WTC11 (cell line): Measurements from ENCODE around the gene RCN2. TPM values are rescaled to one million over a fixed set of nuclear protein-coding genes. Genes with fewer than 3 reads are reported as not detected.
A peak's percentile ranks its signal among the peaks of the same experiment; 100 is the strongest.

Experiments
- ATAC-seq: fragments of 200-7000 bp; cut with Tn5 transposase; 2 replicates; pipeline ENCODE4 v1.10.0; 2021; ENCODE audit warnings: mild to moderate bottlenecking, moderate library complexity
- CTCF ChIA-PET: fragments of 300-600 bp; sonication (Branson Sonifier 250); formaldehyde crosslinking; loops from one replicate; lab custom pipeline; 2021; ENCODE audit warnings: antibody characterized with exemption; lab: Charles Lee
- POLR2A ChIA-PET: fragments of 350-600 bp; sonication (Branson Sonifier 250); formaldehyde crosslinking; loops from one replicate; lab custom pipeline; 2021; ENCODE audit warnings: antibody characterized with exemption; lab: Charles Lee
- DNase-seq: peaks from one replicate; pipeline ENCODE4 v3.0.0; 2021; ENCODE audit warnings: low spot score
- H3K27ac Mint-ChIP-seq: 2 replicates; pipeline ENCODE4 v1.8.0; 2021; ENCODE audit warnings: mixed read lengths
- H3K27me3 Mint-ChIP-seq: 2 replicates; pipeline ENCODE4 v1.8.0; 2021; ENCODE audit warnings: low read depth, mild to moderate bottlenecking, moderate library complexity, mixed read lengths
- H3K36me3 Mint-ChIP-seq: 2 replicates; pipeline ENCODE4 v1.8.0; 2021; ENCODE audit warnings: mixed read lengths
- H3K4me1 Mint-ChIP-seq: 2 replicates; pipeline ENCODE4 v1.8.0; 2022; ENCODE audit warnings: mixed read lengths
- H3K4me3 Mint-ChIP-seq: 2 replicates; pipeline ENCODE4 v1.8.0; 2021; ENCODE audit warnings: mild to moderate bottlenecking, moderate library complexity, mixed read lengths
- H3K9me3 Mint-ChIP-seq: 2 replicates; pipeline ENCODE4 v1.8.0; 2021; ENCODE audit warnings: mixed read lengths
- ESRRA ChIP-seq: sonication (generic); formaldehyde crosslinking; IDR thresholded peaks from 2 replicates; pipeline ENCODE4 v1.8.1; 2022; ENCODE audit warnings: mild to moderate bottlenecking, missing genetic modification reagents, borderline replicate concordance
- GABPB1 ChIP-seq: sonication (generic); formaldehyde crosslinking; IDR thresholded peaks from 2 replicates; pipeline ENCODE4 v1.8.1; 2023; ENCODE audit warnings: mild to moderate bottlenecking, missing genetic modification reagents
- JAZF1 ChIP-seq: fragments of 250-450 bp; sonication (Bioruptor Pico); IDR thresholded peaks from 2 replicates; pipeline ENCODE4 v1.9.0; 2021; ENCODE audit warnings: moderate library complexity, mild to moderate bottlenecking, inconsistent platforms
- KAT7 ChIP-seq: sonication (generic); formaldehyde crosslinking; IDR thresholded peaks from 2 replicates; pipeline ENCODE4 v1.8.1; 2023; ENCODE audit warnings: missing genetic modification reagents, mild to moderate bottlenecking, borderline replicate concordance
- NFATC4 ChIP-seq: fragments of 250-450 bp; sonication (Bioruptor Pico); IDR thresholded peaks from 2 replicates; pipeline ENCODE4 v1.9.0; 2021; ENCODE audit warnings: mild to moderate bottlenecking
- NR3C1 ChIP-seq: sonication (generic); formaldehyde crosslinking; conservative IDR thresholded peaks from 2 replicates; pipeline ENCODE4 v1.8.1; 2023; ENCODE audit warnings: low read depth, mild to moderate bottlenecking, missing genetic modification reagents
- RELA ChIP-seq: sonication (generic); formaldehyde crosslinking; IDR thresholded peaks from 2 replicates; pipeline ENCODE4 v1.8.1; 2022; ENCODE audit warnings: missing genetic modification reagents, mild to moderate bottlenecking, borderline replicate concordance
- SOX15 ChIP-seq: fragments of 250-450 bp; sonication (Bioruptor Pico); IDR thresholded peaks from 2 replicates; pipeline ENCODE4 v1.9.0; 2021; ENCODE audit warnings: mild to moderate bottlenecking
- TCF7 ChIP-seq: sonication (generic); formaldehyde crosslinking; IDR thresholded peaks from 2 replicates; pipeline ENCODE4 v1.8.0; 2022; ENCODE audit warnings: mild to moderate bottlenecking, low read depth, missing genetic modification reagents, moderate library complexity
- ZNF121 ChIP-seq: sonication (generic); formaldehyde crosslinking; IDR thresholded peaks from 2 replicates; pipeline ENCODE4 v1.8.0; 2023; ENCODE audit warnings: missing genetic modification reagents
- ZNF219 ChIP-seq: sonication (generic); formaldehyde crosslinking; IDR thresholded peaks from 2 replicates; pipeline ENCODE4 v1.8.0; 2023; ENCODE audit warnings: missing genetic modification reagents, mild to moderate bottlenecking, borderline replicate concordance
- total RNA-seq: library from RNA; stranded (reverse); gene quantifications from 3 replicates; pipeline ENCODE4 v1.2.3, GENCODE V29; 2021
- TF ChIP-seq, protein P1 (sequence below): sonication (generic); formaldehyde crosslinking; IDR thresholded peaks from 2 replicates; pipeline ENCODE4 v1.8.1; 2023; ENCODE audit warnings: mild to moderate bottlenecking, missing genetic modification reagents, borderline replicate concordance
- TF ChIP-seq, protein P2 (sequence below): sonication (generic); formaldehyde crosslinking; IDR thresholded peaks from 2 replicates; pipeline ENCODE4 v1.8.0; 2022; ENCODE audit warnings: mild to moderate bottlenecking, missing genetic modification reagents
- TF ChIP-seq, protein P3 (sequence below): sonication (generic); formaldehyde crosslinking; IDR thresholded peaks from 2 replicates; pipeline ENCODE4 v1.8.1; 2022; ENCODE audit warnings: mild to moderate bottlenecking, missing genetic modification reagents, moderate library complexity, borderline replicate concordance
- TF ChIP-seq, protein P4 (sequence below): fragments of 250-450 bp; sonication (Bioruptor Pico); conservative IDR thresholded peaks from 2 replicates; pipeline ENCODE4 v1.9.0; 2021; ENCODE audit warnings: mild to moderate bottlenecking
- TF ChIP-seq, protein P5 (sequence below): sonication (generic); formaldehyde crosslinking; IDR thresholded peaks from 2 replicates; pipeline ENCODE4 v1.8.0; 2023; ENCODE audit warnings: missing genetic modification reagents
- TF ChIP-seq, protein P6 (sequence below): fragments of 250-450 bp; sonication (Bioruptor Pico); IDR thresholded peaks from 2 replicates; pipeline ENCODE4 v1.9.0; 2021; ENCODE audit warnings: mild to moderate bottlenecking

RCN2 gene
- total RNA-seq, 1 experiment from 2014 or later: 112 TPM

DNA sequence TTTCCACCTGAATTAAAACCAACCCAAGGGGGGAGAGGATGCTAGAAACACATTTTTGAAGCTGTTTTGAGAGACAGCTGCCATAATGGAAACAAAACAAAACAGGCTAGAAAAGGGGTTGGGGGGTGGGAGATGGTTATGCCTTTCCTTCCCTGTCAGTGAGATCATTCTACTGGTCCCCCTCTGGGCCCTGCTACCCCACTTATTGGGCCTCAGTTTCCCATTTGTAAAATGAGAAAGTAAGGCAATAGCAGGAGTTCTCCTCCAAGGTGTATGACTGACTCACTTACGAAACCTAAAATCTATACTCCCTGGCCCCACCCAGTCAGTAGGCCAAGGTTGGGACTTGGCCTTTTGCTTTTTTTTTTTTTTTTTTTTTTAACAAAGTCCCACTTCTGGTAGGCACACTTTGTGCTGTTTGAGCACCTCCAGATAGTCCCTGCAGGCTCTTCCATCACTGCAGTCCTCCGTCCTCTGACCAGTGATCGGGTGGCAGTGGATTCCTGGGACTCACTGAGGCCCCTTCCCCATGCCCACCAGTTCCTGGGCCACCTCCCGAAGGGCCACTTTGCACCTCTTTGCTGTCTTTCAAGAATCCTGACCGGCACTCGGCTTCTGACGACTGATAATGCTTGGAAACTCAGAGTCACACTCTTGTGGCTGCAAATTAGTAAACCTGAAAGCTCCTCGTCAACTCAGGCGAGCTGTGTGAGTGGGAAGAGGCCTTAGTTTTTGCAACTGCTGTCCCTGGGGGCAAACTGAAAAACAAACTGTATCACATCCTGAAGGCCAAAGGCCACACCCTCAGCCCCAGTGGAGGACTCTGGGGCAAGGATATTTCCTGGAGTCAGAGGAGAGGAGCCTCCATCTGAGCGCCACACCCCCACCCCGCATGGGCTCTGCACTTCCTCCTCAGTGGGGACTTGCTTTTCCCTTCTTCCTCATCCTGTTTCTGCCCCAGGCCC, 56.6 kb downstream of the RCN2 start:
- Mint-ChIP-seq H3K9me3 (no peaks in the 10 kb centered on the region), H3K27ac (no peak overlapping the region), H3K27me3 (no peaks in the 10 kb centered on the region; the same call in 1 of the 2 replicates), H3K36me3 (no peaks in the 10 kb centered on the region), H3K4me3 (no peak overlapping the region), H3K4me1 (peaks cover 9% of the 10 kb centered on the region)
- ChIA-PET CTCF (interaction anchor here (0.6 to 2.8 kb wide), 4 partner anchors 15 to 555 kb away, joined by 3 to 20 read pairs (median 4); no protein-coding TSS in a partner anchor), POLR2A (no interaction called here)
- no peak for TF ChIP-seq SOX15 (CRISPR knock-in tag)
- TF ChIP-seq KAT7 (CRISPR knock-in tag): no peak
- TF ChIP-seq, protein P1, sequence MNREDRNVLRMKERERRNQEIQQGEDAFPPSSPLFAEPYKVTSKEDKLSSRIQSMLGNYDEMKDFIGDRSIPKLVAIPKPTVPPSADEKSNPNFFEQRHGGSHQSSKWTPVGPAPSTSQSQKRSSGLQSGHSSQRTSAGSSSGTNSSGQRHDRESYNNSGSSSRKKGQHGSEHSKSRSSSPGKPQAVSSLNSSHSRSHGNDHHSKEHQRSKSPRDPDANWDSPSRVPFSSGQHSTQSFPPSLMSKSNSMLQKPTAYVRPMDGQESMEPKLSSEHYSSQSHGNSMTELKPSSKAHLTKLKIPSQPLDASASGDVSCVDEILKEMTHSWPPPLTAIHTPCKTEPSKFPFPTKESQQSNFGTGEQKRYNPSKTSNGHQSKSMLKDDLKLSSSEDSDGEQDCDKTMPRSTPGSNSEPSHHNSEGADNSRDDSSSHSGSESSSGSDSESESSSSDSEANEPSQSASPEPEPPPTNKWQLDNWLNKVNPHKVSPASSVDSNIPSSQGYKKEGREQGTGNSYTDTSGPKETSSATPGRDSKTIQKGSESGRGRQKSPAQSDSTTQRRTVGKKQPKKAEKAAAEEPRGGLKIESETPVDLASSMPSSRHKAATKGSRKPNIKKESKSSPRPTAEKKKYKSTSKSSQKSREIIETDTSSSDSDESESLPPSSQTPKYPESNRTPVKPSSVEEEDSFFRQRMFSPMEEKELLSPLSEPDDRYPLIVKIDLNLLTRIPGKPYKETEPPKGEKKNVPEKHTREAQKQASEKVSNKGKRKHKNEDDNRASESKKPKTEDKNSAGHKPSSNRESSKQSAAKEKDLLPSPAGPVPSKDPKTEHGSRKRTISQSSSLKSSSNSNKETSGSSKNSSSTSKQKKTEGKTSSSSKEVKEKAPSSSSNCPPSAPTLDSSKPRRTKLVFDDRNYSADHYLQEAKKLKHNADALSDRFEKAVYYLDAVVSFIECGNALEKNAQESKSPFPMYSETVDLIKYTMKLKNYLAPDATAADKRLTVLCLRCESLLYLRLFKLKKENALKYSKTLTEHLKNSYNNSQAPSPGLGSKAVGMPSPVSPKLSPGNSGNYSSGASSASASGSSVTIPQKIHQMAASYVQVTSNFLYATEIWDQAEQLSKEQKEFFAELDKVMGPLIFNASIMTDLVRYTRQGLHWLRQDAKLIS (CRISPR knock-in tag): no peak
- TF ChIP-seq ZNF219: no peak
- TF ChIP-seq, protein P2, sequence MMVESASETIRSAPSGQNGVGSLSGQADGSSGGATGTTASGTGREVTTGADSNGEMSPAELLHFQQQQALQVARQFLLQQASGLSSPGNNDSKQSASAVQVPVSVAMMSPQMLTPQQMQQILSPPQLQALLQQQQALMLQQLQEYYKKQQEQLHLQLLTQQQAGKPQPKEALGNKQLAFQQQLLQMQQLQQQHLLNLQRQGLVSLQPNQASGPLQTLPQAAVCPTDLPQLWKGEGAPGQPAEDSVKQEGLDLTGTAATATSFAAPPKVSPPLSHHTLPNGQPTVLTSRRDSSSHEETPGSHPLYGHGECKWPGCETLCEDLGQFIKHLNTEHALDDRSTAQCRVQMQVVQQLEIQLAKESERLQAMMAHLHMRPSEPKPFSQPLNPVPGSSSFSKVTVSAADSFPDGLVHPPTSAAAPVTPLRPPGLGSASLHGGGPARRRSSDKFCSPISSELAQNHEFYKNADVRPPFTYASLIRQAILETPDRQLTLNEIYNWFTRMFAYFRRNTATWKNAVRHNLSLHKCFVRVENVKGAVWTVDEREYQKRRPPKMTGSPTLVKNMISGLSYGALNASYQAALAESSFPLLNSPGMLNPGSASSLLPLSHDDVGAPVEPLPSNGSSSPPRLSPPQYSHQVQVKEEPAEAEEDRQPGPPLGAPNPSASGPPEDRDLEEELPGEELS (CRISPR knock-in tag): no peak
- TF ChIP-seq TCF7 (CRISPR knock-in tag): no peak
- TF ChIP-seq RELA (CRISPR knock-in tag): no peak
- TF ChIP-seq GABPB1: no peak
- TF ChIP-seq, protein P3, sequence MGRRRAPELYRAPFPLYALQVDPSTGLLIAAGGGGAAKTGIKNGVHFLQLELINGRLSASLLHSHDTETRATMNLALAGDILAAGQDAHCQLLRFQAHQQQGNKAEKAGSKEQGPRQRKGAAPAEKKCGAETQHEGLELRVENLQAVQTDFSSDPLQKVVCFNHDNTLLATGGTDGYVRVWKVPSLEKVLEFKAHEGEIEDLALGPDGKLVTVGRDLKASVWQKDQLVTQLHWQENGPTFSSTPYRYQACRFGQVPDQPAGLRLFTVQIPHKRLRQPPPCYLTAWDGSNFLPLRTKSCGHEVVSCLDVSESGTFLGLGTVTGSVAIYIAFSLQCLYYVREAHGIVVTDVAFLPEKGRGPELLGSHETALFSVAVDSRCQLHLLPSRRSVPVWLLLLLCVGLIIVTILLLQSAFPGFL: no peak
- TF ChIP-seq, protein P4, sequence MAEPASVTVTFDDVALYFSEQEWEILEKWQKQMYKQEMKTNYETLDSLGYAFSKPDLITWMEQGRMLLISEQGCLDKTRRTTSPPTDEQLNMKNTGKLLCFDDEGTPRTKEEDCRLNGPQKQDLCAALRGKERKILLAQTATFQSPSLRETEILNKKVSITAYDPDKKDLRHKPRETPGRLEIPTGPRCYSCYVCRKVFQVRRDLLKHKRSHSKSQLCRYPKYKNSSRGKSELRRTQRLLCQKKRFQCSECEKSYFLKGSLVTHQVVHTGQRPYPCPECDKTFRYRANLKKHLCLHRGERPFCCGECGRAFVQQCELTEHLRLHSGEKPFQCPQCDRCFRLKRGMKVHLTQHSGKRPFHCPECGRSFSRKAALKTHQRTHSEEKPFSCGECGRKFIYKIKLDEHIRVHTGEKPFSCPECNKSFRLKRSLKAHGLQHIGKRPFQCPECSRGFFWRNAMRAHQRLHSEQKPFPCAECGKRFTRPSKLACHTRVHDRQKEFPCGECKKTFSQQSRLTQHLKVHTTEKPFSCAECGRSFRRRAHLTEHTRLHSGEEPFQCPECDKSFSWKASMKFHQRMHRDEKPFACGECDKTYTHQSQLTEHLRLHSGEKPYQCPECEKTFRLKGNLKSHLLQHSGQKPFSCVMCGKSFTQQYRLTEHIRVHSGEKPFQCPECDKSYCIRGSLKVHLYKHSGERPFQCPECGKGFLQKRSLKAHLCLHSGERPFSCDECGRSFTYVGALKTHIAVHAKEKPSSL (CRISPR knock-in tag): no peak
- no peak for TF ChIP-seq ZNF121 (CRISPR knock-in tag)
- TF ChIP-seq NR3C1 (CRISPR knock-in tag): no peak
- TF ChIP-seq NFATC4 (CRISPR knock-in tag): no peak
- TF ChIP-seq ESRRA (CRISPR knock-in tag): no peak
- no peak for TF ChIP-seq JAZF1
- TF ChIP-seq, protein P5, sequence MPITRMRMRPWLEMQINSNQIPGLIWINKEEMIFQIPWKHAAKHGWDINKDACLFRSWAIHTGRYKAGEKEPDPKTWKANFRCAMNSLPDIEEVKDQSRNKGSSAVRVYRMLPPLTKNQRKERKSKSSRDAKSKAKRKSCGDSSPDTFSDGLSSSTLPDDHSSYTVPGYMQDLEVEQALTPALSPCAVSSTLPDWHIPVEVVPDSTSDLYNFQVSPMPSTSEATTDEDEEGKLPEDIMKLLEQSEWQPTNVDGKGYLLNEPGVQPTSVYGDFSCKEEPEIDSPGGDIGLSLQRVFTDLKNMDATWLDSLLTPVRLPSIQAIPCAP (CRISPR knock-in tag): no peak
- TF ChIP-seq, protein P6, sequence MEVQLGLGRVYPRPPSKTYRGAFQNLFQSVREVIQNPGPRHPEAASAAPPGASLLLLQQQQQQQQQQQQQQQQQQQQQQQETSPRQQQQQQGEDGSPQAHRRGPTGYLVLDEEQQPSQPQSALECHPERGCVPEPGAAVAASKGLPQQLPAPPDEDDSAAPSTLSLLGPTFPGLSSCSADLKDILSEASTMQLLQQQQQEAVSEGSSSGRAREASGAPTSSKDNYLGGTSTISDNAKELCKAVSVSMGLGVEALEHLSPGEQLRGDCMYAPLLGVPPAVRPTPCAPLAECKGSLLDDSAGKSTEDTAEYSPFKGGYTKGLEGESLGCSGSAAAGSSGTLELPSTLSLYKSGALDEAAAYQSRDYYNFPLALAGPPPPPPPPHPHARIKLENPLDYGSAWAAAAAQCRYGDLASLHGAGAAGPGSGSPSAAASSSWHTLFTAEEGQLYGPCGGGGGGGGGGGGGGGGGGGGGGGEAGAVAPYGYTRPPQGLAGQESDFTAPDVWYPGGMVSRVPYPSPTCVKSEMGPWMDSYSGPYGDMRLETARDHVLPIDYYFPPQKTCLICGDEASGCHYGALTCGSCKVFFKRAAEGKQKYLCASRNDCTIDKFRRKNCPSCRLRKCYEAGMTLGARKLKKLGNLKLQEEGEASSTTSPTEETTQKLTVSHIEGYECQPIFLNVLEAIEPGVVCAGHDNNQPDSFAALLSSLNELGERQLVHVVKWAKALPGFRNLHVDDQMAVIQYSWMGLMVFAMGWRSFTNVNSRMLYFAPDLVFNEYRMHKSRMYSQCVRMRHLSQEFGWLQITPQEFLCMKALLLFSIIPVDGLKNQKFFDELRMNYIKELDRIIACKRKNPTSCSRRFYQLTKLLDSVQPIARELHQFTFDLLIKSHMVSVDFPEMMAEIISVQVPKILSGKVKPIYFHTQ (CRISPR knock-in tag): no peak
- ATAC-seq (peak; percentile 73), DNase-seq (peak; percentile 8)
